Testis (tissue), 3 donors: ENCODE results near the gene ITGA11. TPM values are rescaled to one million over a fixed set of nuclear protein-coding genes. Genes with fewer than 3 reads are reported as not detected.

Experiments
- DNase-seq: peaks from one replicate; pipeline ENCODE4 v3.0.0-alpha.2; 2019
- H3K27ac ChIP-seq, 2 donors: fragments of 200-600 bp; sonication (generic); one replicate each; pipeline ENCODE4 v1.5.1; 2019
- H3K27me3 ChIP-seq: fragments of 200-600 bp; sonication (generic); one replicate; pipeline ENCODE4 v1.5.1; 2019
- H3K36me3 ChIP-seq: fragments of 200-600 bp; sonication (generic); one replicate; pipeline ENCODE4 v1.5.1; 2017; ENCODE audit warnings: low read depth; ENCODE audit errors: missing control alignments
- H3K4me1 ChIP-seq: fragments of 200-600 bp; sonication (generic); one replicate; pipeline ENCODE4 v1.5.1; 2019
- H3K4me3 ChIP-seq, 2 donors: fragments of 200-600 bp; sonication (generic); one replicate each; pipeline ENCODE4 v1.5.1; 2017 to 2019
- H3K9me3 ChIP-seq: fragments of 200-600 bp; sonication (generic); one replicate; pipeline ENCODE4 v1.5.1; 2017
- POLR2A ChIP-seq: fragments of 450-650 bp; IDR thresholded peaks from one replicate; pipeline ENCODE4 v1.6.1; 2017; ENCODE audit warnings: antibody characterized with exemption, mild to moderate bottlenecking, moderate library complexity
- WGBS, 2 donors: methylation state at CpG; one replicate each; pipeline ENCODE4 v1.1.5; 2018; 5-methylcytosine and 5-hydroxymethylcytosine counted together
- intact Hi-C: fragments of 100-400 bp; cut with DNase I; formaldehyde crosslinking; loops from one replicate; pipeline ENCODE4 v1.15.1; 2023; ENCODE audit warnings: low total_unique reads
- polyA plus RNA-seq: library from polyadenylated mRNA; stranded (reverse); fragments of 350-450 nt; fragmentation: Illumina TruSeq; extraction: RNeasy Lipid Tissue Mini Kit (QIAGEN cat#74804); gene quantifications from one replicate; pipeline ENCODE4 v1.2.3, GENCODE V29; 2014; ENCODE audit warnings: low read depth, low replicate concordance; ENCODE audit not compliant: insufficient read depth
- total RNA-seq, 2 donors: library from RNA; depleted of rRNA; stranded (reverse); fragments of >200 nt; gene quantifications; one replicate each; pipeline ENCODE4 v1.2.3, GENCODE V29; 2016
- TF ChIP-seq, protein P1 (sequence below), 3 experiments: fragments of 450-650 bp in 2 of 3; fragments of 200-600 bp in 1 of 3; sonication (generic) in 1 of 3; IDR thresholded peaks; one replicate each; pipeline ENCODE4 v1.5.1; 2016 to 2019; ENCODE audit warnings: antibody characterized with exemption in 3 of 3, mild to moderate bottlenecking in 2 of 3, moderate library complexity in 1 of 3

Gene ITGA11
- total and polyA plus RNA-seq, 3 donors from 2014 or later, result 4.3 to 6.6 (median 5.6) TPM

DNA sequence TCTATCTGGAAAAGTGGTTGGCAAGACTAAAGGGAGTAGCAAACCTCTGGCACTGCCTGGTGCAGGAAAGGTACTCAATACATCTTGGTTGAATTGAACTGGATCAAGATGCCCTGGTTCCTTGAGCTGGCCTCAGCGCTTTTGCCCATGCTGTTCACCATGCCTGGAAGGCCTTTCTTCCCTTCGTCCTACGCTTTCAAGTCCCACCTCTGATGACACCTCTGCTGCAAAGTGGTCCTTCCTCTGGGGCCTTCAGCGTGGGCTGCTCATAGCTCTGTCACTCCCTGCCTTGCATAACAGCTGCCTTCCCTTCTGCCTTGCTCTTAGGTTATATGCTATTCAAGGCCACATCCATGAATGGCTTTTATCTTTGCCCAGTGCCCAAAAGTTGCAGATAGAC lies 23.0 kb downstream of the ITGA11 start:
- WGBS, 2 donors, result 80 to 100% methylated on average over 4 of the region's 4 CpGs

DNA sequence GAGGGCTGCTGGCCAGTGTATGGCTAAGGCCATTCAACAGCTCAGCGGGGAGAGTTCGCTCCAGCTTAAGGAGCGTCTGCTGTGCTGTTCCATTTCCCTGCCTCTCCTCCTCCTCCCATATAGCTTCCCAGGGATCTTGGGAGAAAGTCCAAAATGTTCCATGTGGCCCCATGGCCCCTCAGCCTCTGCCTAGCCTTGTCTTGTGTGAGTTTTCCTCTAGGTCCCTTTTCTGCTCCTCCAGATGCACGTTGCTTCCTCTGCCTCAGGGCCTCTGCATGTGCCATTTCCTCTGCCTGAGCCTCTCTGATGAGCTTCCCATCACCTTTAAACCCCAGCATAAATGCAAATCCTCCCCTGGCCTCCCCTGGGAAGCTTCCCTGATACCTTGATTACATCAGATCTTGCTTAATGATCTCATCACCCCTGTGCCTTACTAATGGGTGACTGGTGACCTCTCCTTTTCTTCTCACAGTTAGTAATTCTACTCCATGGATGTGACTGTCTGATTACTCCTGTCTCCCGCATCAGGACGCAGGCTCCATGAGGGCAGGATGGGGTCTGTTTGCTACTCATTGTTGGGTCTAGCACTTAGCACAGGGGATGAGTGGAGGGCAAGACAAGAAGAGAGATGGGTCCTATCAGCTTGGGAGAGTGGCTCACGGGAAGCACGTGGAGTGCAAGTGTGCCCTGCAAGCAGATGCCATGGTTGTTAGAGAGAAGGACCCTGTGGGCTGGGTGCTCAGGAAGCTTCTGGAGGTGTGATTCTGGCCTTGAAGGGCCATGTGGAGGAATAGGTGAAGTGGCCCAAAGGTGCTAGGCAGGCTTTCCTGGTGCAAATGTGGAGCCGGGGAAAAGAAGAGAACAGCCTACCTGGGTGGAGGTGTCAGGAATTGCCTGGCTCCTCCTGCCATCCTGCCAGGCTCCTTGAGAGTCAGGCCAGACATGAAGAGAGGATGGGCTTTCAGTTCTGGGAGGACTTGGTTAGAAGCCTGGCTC lies 23.8 kb downstream of the ITGA11 start:
- intact Hi-C loops, result no loop called here
- 94 to 95% methylated on average over 9 of the region's 9 CpGs for WGBS, 2 donors
- TF ChIP-seq POLR2A, result no peak
- TF ChIP-seq, protein P1, sequence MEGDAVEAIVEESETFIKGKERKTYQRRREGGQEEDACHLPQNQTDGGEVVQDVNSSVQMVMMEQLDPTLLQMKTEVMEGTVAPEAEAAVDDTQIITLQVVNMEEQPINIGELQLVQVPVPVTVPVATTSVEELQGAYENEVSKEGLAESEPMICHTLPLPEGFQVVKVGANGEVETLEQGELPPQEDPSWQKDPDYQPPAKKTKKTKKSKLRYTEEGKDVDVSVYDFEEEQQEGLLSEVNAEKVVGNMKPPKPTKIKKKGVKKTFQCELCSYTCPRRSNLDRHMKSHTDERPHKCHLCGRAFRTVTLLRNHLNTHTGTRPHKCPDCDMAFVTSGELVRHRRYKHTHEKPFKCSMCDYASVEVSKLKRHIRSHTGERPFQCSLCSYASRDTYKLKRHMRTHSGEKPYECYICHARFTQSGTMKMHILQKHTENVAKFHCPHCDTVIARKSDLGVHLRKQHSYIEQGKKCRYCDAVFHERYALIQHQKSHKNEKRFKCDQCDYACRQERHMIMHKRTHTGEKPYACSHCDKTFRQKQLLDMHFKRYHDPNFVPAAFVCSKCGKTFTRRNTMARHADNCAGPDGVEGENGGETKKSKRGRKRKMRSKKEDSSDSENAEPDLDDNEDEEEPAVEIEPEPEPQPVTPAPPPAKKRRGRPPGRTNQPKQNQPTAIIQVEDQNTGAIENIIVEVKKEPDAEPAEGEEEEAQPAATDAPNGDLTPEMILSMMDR (IDR thresholded peaks at IDR 0.05), result no peak
- no peaks in the 10 kb centered on the region for H3K4me1 ChIP-seq
- H3K36me3 ChIP-seq, result no peaks in the 10 kb centered on the region
- no peak overlapping the region for H3K4me3 ChIP-seq
- H3K27ac ChIP-seq, result no peak overlapping the region
- no peaks in the 10 kb centered on the region for H3K27me3 ChIP-seq
- H3K9me3 ChIP-seq, result no peaks in the 10 kb centered on the region
- peak; percentile 6 for DNase-seq

More for the DNA sequence above, 23.0 kb downstream of the ITGA11 start:
- no peaks in the 10 kb centered on the region for H3K9me3 ChIP-seq
- DNase-seq, result no peak
- intact Hi-C loops, result no loop called here
- no peaks in the 10 kb centered on the region for H3K36me3 ChIP-seq
- no peak overlapping the region for H3K27ac ChIP-seq
- H3K4me1 ChIP-seq, result no peaks in the 10 kb centered on the region
- H3K27me3 ChIP-seq, result no peaks in the 10 kb centered on the region
- no peak overlapping the region for H3K4me3 ChIP-seq
- TF ChIP-seq, protein P1 (IDR thresholded peaks at IDR 0.05), result no peak
- no peak for TF ChIP-seq POLR2A

DNA sequence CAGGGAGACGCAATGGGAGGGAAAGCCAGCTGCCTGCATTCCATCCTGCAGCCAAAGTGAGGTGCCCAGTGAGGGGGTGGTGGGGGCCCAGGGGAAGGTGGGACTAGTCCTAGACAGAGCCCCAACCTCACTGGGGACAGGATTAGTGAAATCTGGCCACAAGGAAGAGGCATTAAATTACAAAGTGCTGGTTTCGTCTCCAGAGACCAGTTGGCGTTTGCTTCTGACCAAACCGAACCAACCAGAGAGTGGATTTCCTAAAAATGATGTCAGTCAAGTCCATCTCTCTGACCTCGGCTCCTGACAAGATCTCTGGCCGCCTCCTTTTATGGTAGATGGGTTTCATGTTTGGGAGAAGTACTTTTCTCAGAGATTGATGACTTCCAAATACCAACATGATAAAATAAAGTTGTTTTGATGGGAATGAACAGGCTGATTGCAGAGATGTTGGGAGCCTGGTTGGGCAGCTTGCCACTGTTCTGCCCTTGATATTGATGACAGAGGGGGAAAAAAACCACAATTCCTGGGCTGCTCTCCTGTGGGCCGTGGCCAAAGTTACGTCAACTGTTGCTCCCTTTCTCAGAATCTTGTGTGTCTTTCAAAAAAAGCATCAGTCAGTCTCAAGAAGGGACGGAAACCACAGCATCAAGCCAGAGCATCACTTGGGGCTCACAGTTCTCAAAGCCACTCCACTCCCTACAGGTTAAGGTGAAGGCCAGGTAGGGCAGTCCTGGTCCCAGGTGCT lies 24.6 kb downstream of the ITGA11 start:
- Histone ChIP-seq H3K4me1 (no peaks in the 10 kb centered on the region), H3K27me3 (no peaks in the 10 kb centered on the region), H3K27ac (no peak overlapping the region), H3K4me3 (no peak overlapping the region), H3K36me3 (no peaks in the 10 kb centered on the region), H3K9me3 (no peaks in the 10 kb centered on the region)
- TF ChIP-seq, protein P1 (IDR thresholded peaks at IDR 0.05), result no peak
- no peak for TF ChIP-seq POLR2A
- intact Hi-C loops, result no loop called here
- peak; percentile 1 for DNase-seq
- WGBS, 2 donors, result 87 to 89% methylated on average over 9 of the region's 9 CpGs

GRCh38 chr15:68405378-68406250 lies 26.3 kb downstream of the ITGA11 start:
- TF ChIP-seq POLR2A, result no peak
- TF ChIP-seq, protein P1 (IDR thresholded peaks at IDR 0.05), result no peak
- no peaks in the 10 kb centered on the region for H3K9me3 ChIP-seq
- peak; percentile 9 for DNase-seq
- intact Hi-C loops, result no loop called here
- no peak overlapping the region for H3K4me3 ChIP-seq
- no peaks in the 10 kb centered on the region for H3K36me3 ChIP-seq
- WGBS, 2 donors, result 71 to 72% methylated on average over 12 to 13 of the region's 13 CpGs
- no peak overlapping the region for H3K27ac ChIP-seq
- no peaks in the 10 kb centered on the region for H3K4me1 ChIP-seq
- no peaks in the 10 kb centered on the region for H3K27me3 ChIP-seq
